Hepatocyte (in vitro differentiated cells): Measurements from ENCODE around the gene PHC1. TPM values are rescaled to one million over a fixed set of nuclear protein-coding genes. Genes with fewer than 3 reads are reported as not detected.
"Not testable (repeated sequence)": the region's sequence is repeated elsewhere in the genome, so short reads cannot be mapped to it uniquely, and the experiment has no call there.

Experiments
- DNase-seq: peaks from one replicate; pipeline ENCODE4 v3.0.0-alpha.2; 2016; ENCODE audit warnings: low spot score
- H2AFZ ChIP-seq: fragments of 200-600 bp; sonication (generic); 2 replicates; pipeline ENCODE4 v1.6.0; 2016; ENCODE audit warnings: antibody characterized with exemption, mild to moderate bottlenecking
- H3K27ac ChIP-seq: fragments of 200-600 bp; sonication (generic); 2 replicates; pipeline ENCODE4 v1.5.1; 2016; ENCODE audit warnings: mild to moderate bottlenecking
- H3K27me3 ChIP-seq: fragments of 200-600 bp; sonication (generic); 2 replicates; pipeline ENCODE4 v1.6.1; 2016
- H3K36me3 ChIP-seq: fragments of 200-600 bp; sonication (generic); replicated peaks from 2 replicates; pipeline ENCODE4 v1.5.1; 2016; ENCODE audit warnings: low read depth; ENCODE audit not compliant: insufficient read depth
- H3K4me1 ChIP-seq: fragments of 200-600 bp; sonication (generic); 2 replicates; pipeline ENCODE4 v1.5.1; 2016; ENCODE audit warnings: mild to moderate bottlenecking, moderate library complexity; ENCODE audit not compliant: insufficient read depth
- H3K4me2 ChIP-seq: fragments of 200-600 bp; sonication (generic); 2 replicates; pipeline ENCODE4 v1.6.0; 2016
- H3K4me3 ChIP-seq: fragments of 200-600 bp; sonication (generic); 2 replicates; pipeline ENCODE4 v1.5.1; 2016; ENCODE audit warnings: mild to moderate bottlenecking
- H3K79me2 ChIP-seq: fragments of 200-600 bp; sonication (generic); 2 replicates; pipeline ENCODE4 v1.6.0; 2017; ENCODE audit warnings: mild to moderate bottlenecking
- H3K9me2 ChIP-seq: fragments of 200-600 bp; sonication (generic); replicated peaks from 2 replicates; pipeline ENCODE4 v1.6.0; 2017; ENCODE audit warnings: mild to moderate bottlenecking; ENCODE audit not compliant: insufficient read depth
- H3K9me3 ChIP-seq: fragments of 200-600 bp; sonication (generic); 2 replicates; pipeline ENCODE4 v1.5.1; 2016; ENCODE audit warnings: low read depth, mild to moderate bottlenecking
- H4K20me1 ChIP-seq: fragments of 200-600 bp; sonication (generic); 2 replicates; pipeline ENCODE4 v1.6.0; 2016; ENCODE audit warnings: mild to moderate bottlenecking; ENCODE audit not compliant: insufficient read depth, poor library complexity, severe bottlenecking
- EZH2 ChIP-seq: fragments of 200-600 bp; sonication (generic); IDR thresholded peaks from 2 replicates; pipeline ENCODE4 v1.6.1; 2016; ENCODE audit warnings: antibody characterized with exemption, mild to moderate bottlenecking, borderline replicate concordance
- EZH2phosphoT487 ChIP-seq: fragments of 200-600 bp; sonication (generic); IDR thresholded peaks from one replicate; pipeline ENCODE4 v1.6.1; 2018; ENCODE audit warnings: antibody characterized with exemption, mild to moderate bottlenecking, low read depth, moderate library complexity; ENCODE audit not compliant: unreplicated experiment, severe bottlenecking
- WGBS: methylation state at CpG from one replicate; pipeline ENCODE4 v1.1.6; 2016; ENCODE audit warnings: low lambda C conversion rate; ENCODE audit errors: missing lambda C conversion rate; 5-methylcytosine and 5-hydroxymethylcytosine counted together
- polyA plus RNA-seq: library from polyadenylated mRNA; unstranded; fragments of >200 nt; fragmentation: Nextera tagmentation; extraction: Ambion mirVana; gene quantifications from 2 replicates; pipeline ENCODE4 v1.2.1, GENCODE V29; 2016
- total RNA-seq: library from RNA; depleted of rRNA; stranded (reverse); fragments of >200 nt; gene quantifications from 2 replicates; pipeline ENCODE4 v1.2.3, GENCODE V29; 2014
- TF ChIP-seq, protein P1 (sequence below): fragments of 200-600 bp; sonication (generic); IDR thresholded peaks from 2 replicates; pipeline ENCODE4 v1.5.1; 2016; ENCODE audit warnings: antibody characterized with exemption, mild to moderate bottlenecking; ENCODE audit not compliant: poor library complexity

Gene PHC1
- total and polyA plus RNA-seq, 2 experiments from 2014 or later = 25.8 to 38.8 TPM

DNA sequence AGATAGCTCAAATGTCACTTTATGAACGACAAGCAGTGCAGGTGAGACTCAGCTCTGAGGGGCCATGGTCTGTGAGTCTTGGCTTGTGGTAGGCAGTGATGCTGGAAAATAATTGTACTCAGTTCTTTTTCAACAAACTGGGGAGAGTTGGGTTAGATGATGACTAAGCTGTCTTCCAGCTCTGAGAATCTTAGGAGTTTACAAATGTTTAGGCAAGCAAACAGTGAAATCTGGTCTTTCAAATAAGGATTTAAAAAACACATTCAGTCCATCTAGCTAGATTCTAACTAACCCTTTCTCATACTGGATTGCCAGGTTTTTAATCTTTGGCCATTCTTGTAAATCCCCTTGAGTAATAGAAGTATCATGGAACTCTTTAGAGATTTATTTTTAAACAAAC is 3.4 kb downstream of the PHC1 start:
- H3K79me2 ChIP-seq = peaks cover 30% of the 10 kb centered on the region
- H3K27ac ChIP-seq = no peak overlapping the region
- no peaks in the 10 kb centered on the region for H3K27me3 ChIP-seq
- DNase-seq = no peak
- no peak overlapping the region for H3K4me3 ChIP-seq
- no peaks in the 10 kb centered on the region for H3K9me3 ChIP-seq
- no peaks in the 10 kb centered on the region for H4K20me1 ChIP-seq
- no peak overlapping the region for H3K4me2 ChIP-seq
- no peak overlapping the region for H2AFZ ChIP-seq
- WGBS = 47% methylated on average over 1 of the region's 1 CpG
- H3K36me3 ChIP-seq = no peaks in the 10 kb centered on the region
- H3K4me1 ChIP-seq = peaks cover 18% of the 10 kb centered on the region
- TF ChIP-seq EZH2phosphoT487 = no peak
- TF ChIP-seq EZH2 = no peak
- TF ChIP-seq, protein P1, sequence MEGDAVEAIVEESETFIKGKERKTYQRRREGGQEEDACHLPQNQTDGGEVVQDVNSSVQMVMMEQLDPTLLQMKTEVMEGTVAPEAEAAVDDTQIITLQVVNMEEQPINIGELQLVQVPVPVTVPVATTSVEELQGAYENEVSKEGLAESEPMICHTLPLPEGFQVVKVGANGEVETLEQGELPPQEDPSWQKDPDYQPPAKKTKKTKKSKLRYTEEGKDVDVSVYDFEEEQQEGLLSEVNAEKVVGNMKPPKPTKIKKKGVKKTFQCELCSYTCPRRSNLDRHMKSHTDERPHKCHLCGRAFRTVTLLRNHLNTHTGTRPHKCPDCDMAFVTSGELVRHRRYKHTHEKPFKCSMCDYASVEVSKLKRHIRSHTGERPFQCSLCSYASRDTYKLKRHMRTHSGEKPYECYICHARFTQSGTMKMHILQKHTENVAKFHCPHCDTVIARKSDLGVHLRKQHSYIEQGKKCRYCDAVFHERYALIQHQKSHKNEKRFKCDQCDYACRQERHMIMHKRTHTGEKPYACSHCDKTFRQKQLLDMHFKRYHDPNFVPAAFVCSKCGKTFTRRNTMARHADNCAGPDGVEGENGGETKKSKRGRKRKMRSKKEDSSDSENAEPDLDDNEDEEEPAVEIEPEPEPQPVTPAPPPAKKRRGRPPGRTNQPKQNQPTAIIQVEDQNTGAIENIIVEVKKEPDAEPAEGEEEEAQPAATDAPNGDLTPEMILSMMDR = no peak
- no peaks in the 10 kb centered on the region for H3K9me2 ChIP-seq

DNA sequence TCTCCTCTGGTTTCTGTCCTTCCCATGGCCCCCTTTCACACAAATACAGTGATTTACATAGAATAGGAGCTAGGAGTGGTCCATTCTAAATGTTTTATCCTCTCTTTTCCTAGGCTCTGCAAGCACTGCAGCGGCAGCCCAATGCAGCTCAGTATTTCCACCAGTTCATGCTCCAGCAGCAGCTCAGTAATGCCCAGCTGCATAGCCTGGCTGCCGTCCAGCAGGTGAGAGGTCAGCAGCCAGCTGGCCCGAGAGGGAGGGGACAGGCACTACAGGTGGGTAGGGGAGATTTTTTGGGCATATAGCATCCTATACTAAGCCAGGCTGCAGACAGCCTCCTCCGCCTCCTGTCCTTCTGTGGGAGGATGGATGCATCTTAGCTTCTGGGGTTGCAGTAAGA is 5.3 kb downstream of the PHC1 start:
- H3K9me2 ChIP-seq, H3K4me3 ChIP-seq, H3K9me3 ChIP-seq, H2AFZ ChIP-seq, H4K20me1 ChIP-seq, DNase-seq, H3K27ac ChIP-seq, H3K4me2 ChIP-seq, H3K36me3 ChIP-seq, H3K4me1 ChIP-seq, H3K27me3 ChIP-seq: not testable (repeated sequence)
- 94% methylated on average over 4 of the region's 4 CpGs for WGBS
- H3K79me2 ChIP-seq = peaks cover 30% of the 10 kb centered on the region

DNA sequence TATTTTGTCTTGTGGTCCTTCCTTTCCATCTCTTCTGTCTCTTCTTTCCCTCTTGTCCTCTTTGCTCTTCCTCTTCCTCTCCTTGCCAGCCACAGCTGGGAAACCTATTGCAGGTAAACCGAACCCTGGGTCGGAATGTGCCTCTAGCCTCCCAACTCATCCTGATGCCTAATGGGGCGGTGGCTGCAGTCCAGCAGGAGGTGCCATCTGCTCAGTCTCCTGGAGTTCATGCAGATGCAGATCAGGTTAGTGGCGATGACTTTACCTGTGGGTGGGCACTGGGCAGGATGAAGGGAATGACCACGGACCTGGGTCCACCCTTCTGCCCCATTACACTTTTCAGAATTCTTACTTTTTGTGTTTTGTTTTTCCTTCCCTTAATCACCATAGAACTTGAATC is 8.2 kb downstream of the PHC1 start:
- Histone ChIP-seq H2AFZ (no peak overlapping the region), H4K20me1 (no peaks in the 10 kb centered on the region), H3K9me3 (no peaks in the 10 kb centered on the region), H3K36me3 (no peaks in the 10 kb centered on the region), H3K4me3 (no peak overlapping the region), H3K27ac (no peak overlapping the region), H3K9me2 (no peaks in the 10 kb centered on the region), H3K27me3 (no peaks in the 10 kb centered on the region), H3K4me2 (no peak overlapping the region), H3K79me2 (peaks cover 7% of the 10 kb centered on the region), H3K4me1 (no peaks in the 10 kb centered on the region)
- no peak for DNase-seq
- WGBS = 92% methylated on average over 5 of the region's 5 CpGs
- no peak for TF ChIP-seq EZH2phosphoT487
- TF ChIP-seq, protein P1 = no peak
- no peak for TF ChIP-seq EZH2

DNA sequence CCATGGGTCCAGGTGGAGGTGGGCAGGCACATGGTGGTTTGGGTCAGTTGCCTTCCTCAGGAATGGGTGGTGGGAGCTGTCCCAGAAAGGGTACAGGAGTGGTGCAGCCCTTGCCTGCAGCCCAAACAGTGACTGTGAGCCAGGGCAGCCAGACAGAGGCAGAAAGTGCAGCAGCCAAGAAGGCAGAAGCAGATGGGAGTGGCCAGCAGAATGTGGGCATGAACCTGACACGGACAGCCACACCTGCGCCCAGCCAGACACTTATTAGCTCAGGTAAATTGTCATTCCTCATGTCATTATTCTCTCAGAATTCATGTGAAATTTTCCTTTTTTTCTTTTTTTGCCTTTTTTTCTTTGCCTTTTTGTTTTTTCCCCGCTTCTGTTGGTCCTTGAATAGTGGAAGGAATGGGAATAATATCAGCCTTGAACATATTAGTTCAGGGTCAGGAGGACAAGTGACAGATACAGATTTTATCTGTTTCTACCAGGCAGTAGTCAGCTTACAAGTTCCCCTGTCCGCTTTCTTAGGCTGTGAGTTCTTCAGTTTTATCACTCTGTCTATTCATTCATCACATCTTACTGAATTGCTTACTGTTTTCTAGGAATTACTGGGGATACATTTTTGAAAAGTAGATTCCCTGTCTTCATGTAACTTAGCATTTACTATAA is 16.5 kb downstream of the PHC1 start:
- not testable (repeated sequence) for H2AFZ ChIP-seq, H4K20me1 ChIP-seq, H3K4me2 ChIP-seq, H3K27me3 ChIP-seq, H3K36me3 ChIP-seq, H3K4me3 ChIP-seq, H3K4me1 ChIP-seq, H3K9me3 ChIP-seq, H3K27ac ChIP-seq, H3K9me2 ChIP-seq, H3K79me2 ChIP-seq, DNase-seq
- 99% methylated on average over 4 of the region's 4 CpGs for WGBS

DNA sequence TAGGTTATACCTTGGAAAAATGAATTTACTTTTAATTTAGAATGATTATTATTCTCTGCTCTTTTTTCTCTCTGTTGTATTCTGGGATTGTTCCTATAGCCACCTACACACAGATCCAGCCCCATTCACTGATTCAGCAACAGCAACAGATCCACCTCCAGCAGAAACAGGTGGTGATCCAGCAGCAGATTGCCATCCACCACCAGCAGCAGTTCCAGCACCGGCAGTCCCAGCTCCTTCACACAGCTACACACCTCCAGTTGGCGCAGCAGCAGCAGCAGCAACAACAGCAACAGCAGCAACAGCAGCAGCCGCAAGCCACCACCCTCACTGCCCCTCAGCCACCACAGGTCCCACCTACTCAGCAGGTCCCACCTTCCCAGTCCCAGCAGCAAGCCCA is 18.2 kb downstream of the PHC1 start:
- not testable (repeated sequence) for H3K4me2 ChIP-seq, H3K4me1 ChIP-seq, H2AFZ ChIP-seq, H3K36me3 ChIP-seq, H3K9me3 ChIP-seq, H4K20me1 ChIP-seq, H3K9me2 ChIP-seq, H3K27ac ChIP-seq, DNase-seq, H3K4me3 ChIP-seq, H3K79me2 ChIP-seq, H3K27me3 ChIP-seq
- WGBS = 95% methylated on average over 3 of the region's 3 CpGs

DNA sequence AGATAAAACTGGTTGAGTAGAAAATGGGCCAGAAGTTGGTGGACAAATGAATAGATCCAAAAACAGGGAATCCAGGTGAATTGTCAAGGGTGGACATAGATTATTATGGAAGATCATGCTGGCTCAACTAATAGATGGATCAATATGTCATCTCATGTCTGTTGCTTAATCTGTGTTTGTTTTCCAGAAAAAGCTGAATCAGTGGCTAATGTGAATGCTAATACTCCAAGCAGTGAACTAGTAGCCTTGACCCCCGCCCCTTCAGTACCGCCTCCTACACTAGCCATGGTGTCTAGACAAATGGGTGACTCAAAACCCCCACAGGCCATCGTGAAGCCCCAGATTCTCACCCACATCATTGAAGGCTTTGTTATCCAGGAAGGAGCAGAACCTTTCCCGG is 19.8 kb downstream of the PHC1 start:
- H3K4me2 ChIP-seq, H3K9me3 ChIP-seq, DNase-seq, H3K27ac ChIP-seq, H3K9me2 ChIP-seq, H3K27me3 ChIP-seq, H2AFZ ChIP-seq, H3K4me1 ChIP-seq, H3K4me3 ChIP-seq, H3K79me2 ChIP-seq, H3K36me3 ChIP-seq, H4K20me1 ChIP-seq: not testable (repeated sequence)
- 94% methylated on average over 4 of the region's 4 CpGs for WGBS
